A549 (cell line): ENCODE data around the gene POLR1B. TPM values are rescaled to one million over a fixed set of nuclear protein-coding genes. Genes with fewer than 3 reads are reported as not detected.
"Not testable (repeated sequence)": the region's sequence is repeated elsewhere in the genome, so short reads cannot be mapped to it uniquely, and the experiment has no call there.

Experiments
- ATAC-seq, 2 experiments: fragments of 200-7000 bp in 1 of 2; fragments of >200 bp in 1 of 2; cut with Nextera tagmentation in 1 of 2; cut with Tn5 transposase in 1 of 2; 3 replicates each; pipeline versions ENCODE4 v1.8.0 to v1.9.1; 2018 to 2020; ENCODE audit warnings: mild to moderate bottlenecking in 1 of 2, moderate library complexity in 1 of 2
- CTCF ChIA-PET: fragments of 300-600 bp; sonication (Branson Sonifier 250); formaldehyde crosslinking; extraction: SDS; loops from one replicate; lab custom pipeline; 2021; ENCODE audit warnings: antibody characterized with exemption, inconsistent platforms; lab: Yijun Ruan, JAX
- POLR2A ChIA-PET: fragments of 350-600 bp; formaldehyde crosslinking; extraction: SDS; loops from one replicate; lab custom pipeline; 2021; ENCODE audit warnings: antibody characterized with exemption, inconsistent platforms; lab: Yijun Ruan, JAX
- DNase-seq, 2 experiments: peaks; one replicate each; pipeline versions ENCODE4 v3.0.0 to v3.0.0-alpha.2; 2011 to 2016; ENCODE audit warnings: low read depth in 1 of 2, low spot score in 1 of 2
- FAIRE-seq: peaks from 2 replicates; lab custom pipeline; 2011; peaks lifted over from hg19 to GRCh38; lab: Jason Lieb, UNC
- H3K27ac ChIP-seq, 2 experiments: fragments of >200 bp; sonication (Bioruptor Twin); formaldehyde crosslinking; 3 replicates each; pipeline ENCODE4 v1.5.1; 2016 to 2017
- H3K4me1 ChIP-seq: fragments of >200 bp; sonication (Bioruptor Twin); formaldehyde crosslinking; 3 replicates; pipeline ENCODE4 v1.6.1; 2016
- H3K4me2 ChIP-seq: fragments of >200 bp; sonication (Bioruptor Twin); formaldehyde crosslinking; 3 replicates; pipeline ENCODE4 v1.6.1; 2016
- H3K4me3 ChIP-seq: fragments of >200 bp; sonication (Bioruptor Twin); formaldehyde crosslinking; 3 replicates; pipeline ENCODE4 v1.5.1; 2016
- H3K9me3 ChIP-seq: fragments of >200 bp; sonication (Bioruptor Twin); formaldehyde crosslinking; 3 replicates; pipeline ENCODE4 v1.6.1; 2016
- CBX8 ChIP-seq: fragments of 200-600 bp; sonication (generic); IDR thresholded peaks from 2 replicates; pipeline ENCODE4 v1.6.1; 2016
- CEBPB ChIP-seq, 2 experiments: fragments of >200 bp in 1 of 2; sonication (Bioruptor Twin) in 1 of 2; formaldehyde crosslinking in 1 of 2; IDR thresholded peaks; 2 replicates each; pipeline ENCODE4 v1.6.1; 2012 to 2016
- FOSB ChIP-seq: fragments of 250-450 bp; sonication (Bioruptor Pico); IDR thresholded peaks from 2 replicates; pipeline ENCODE4 v1.5.0; 2020; ENCODE audit warnings: mild to moderate bottlenecking, moderate library complexity
- MAZ ChIP-seq: fragments of 150-350 bp; IDR thresholded peaks from 2 replicates; pipeline ENCODE4 v1.6.1; 2014; ENCODE audit warnings: antibody characterized with exemption, low read depth, low read length, borderline replicate concordance
- MYC ChIP-seq: IDR thresholded peaks from 2 replicates; pipeline ENCODE4 v1.6.1; 2012; ENCODE audit warnings: mild to moderate bottlenecking, inconsistent platforms, low read length, improper control_type of control experiment, borderline replicate concordance
- NPAS2 ChIP-seq: fragments of 250-450 bp; sonication (Bioruptor Pico); IDR thresholded peaks from 2 replicates; pipeline ENCODE4 v1.8.0; 2022; ENCODE audit warnings: mild to moderate bottlenecking, moderate library complexity, borderline replicate concordance
- NR3C1 ChIP-seq: fragments of >200 bp; sonication (Bioruptor Twin); formaldehyde crosslinking; IDR thresholded peaks from 3 replicates; pipeline ENCODE4 v1.6.1; 2017
- PHF8 ChIP-seq: fragments of 200-600 bp; sonication (generic); IDR thresholded peaks from 2 replicates; pipeline ENCODE4 v1.6.1; 2016; ENCODE audit warnings: low read depth, mild to moderate bottlenecking, antibody characterized with exemption, moderate library complexity, borderline replicate concordance
- RAD21 ChIP-seq, 2 experiments: fragments of >200 bp in 1 of 2; sonication (Bioruptor Twin) in 1 of 2; formaldehyde crosslinking in 1 of 2; IDR thresholded peaks in 1 of 2; conservative IDR thresholded peaks in 1 of 2; 2 replicates in 1 of 2; 3 replicates in 1 of 2; pipeline ENCODE4 v1.6.1; 2012 to 2018; ENCODE audit warnings: inconsistent platforms in 1 of 2
- RCOR1 ChIP-seq: fragments of 150-350 bp; IDR thresholded peaks from 2 replicates; pipeline ENCODE4 v1.6.1; 2014; ENCODE audit warnings: antibody characterized with exemption, low read length, low read depth
- RFX5 ChIP-seq: fragments of 450-650 bp; IDR thresholded peaks from 2 replicates; pipeline ENCODE4 v1.7.1; 2014; ENCODE audit warnings: antibody characterized with exemption, mild to moderate bottlenecking, moderate library complexity
- SMC3 ChIP-seq: fragments of >200 bp; sonication (Bioruptor Twin); formaldehyde crosslinking; IDR thresholded peaks from 3 replicates; pipeline ENCODE4 v1.6.1; 2018; ENCODE audit warnings: inconsistent platforms
- SREBF2 ChIP-seq: fragments of 450-650 bp; IDR thresholded peaks from 2 replicates; pipeline ENCODE4 v1.6.1; 2014; ENCODE audit warnings: mild to moderate bottlenecking, moderate library complexity
- TFCP2L1 ChIP-seq: fragments of 250-450 bp; sonication (Bioruptor Pico); IDR thresholded peaks from 2 replicates; pipeline ENCODE4 v1.5.0; 2021; ENCODE audit warnings: mild to moderate bottlenecking
- ZC3H11A ChIP-seq: fragments of 450-650 bp; IDR thresholded peaks from 2 replicates; pipeline ENCODE4 v1.6.1; 2014; ENCODE audit warnings: antibody characterized with exemption, mild to moderate bottlenecking
- WGBS: methylation state at CpG from one replicate; pipeline ENCODE4 v1.1.6; 2017; ENCODE audit errors: missing lambda C conversion rate; 5-methylcytosine and 5-hydroxymethylcytosine counted together
- polyA plus RNA-seq, 4 experiments: library from polyadenylated mRNA; depleted of rRNA in 3 of 4; stranded (reverse); fragments of >200 nt; fragmentation: RNase III in 1 of 4; extraction: RNeasy Plus Mini Kit Qiagen cat#74134 plus additional on column Dnase treatment in 1 of 4; gene quantifications; 2 replicates in 3 of 4; 3 replicates in 1 of 4; pipeline ENCODE4 v1.2.3, GENCODE V29; 2011 to 2017
- TF ChIP-seq, protein P1 (sequence below): fragments of >200 bp; sonication (Bioruptor Twin); formaldehyde crosslinking; IDR thresholded peaks from 3 replicates; pipeline ENCODE4 v1.5.1; 2016
- TF ChIP-seq, protein P2 (sequence below): fragments of 450-650 bp; IDR thresholded peaks from 2 replicates; pipeline ENCODE4 v1.6.1; 2014; ENCODE audit warnings: antibody characterized with exemption
- TF ChIP-seq, protein P3 (sequence below): fragments of >200 bp; sonication (Bioruptor Twin); formaldehyde crosslinking; IDR thresholded peaks from 2 replicates; pipeline ENCODE4 v1.6.1; 2016
- TF ChIP-seq, protein P4 (sequence below): fragments of 250-450 bp; sonication (Bioruptor Pico); IDR thresholded peaks from 2 replicates; pipeline ENCODE4 v1.5.0; 2020; ENCODE audit warnings: low read depth, mild to moderate bottlenecking, moderate library complexity
- TF ChIP-seq, protein P5 (sequence below): fragments of >200 bp; sonication (Bioruptor Twin); formaldehyde crosslinking; IDR thresholded peaks from 3 replicates; pipeline ENCODE4 v1.6.1; 2016

Gene POLR1B
- polyA plus RNA-seq, 2 of the 4 experiments (the other 2 are of a cell fraction) = 18.9 to 41.2 TPM

DNA sequence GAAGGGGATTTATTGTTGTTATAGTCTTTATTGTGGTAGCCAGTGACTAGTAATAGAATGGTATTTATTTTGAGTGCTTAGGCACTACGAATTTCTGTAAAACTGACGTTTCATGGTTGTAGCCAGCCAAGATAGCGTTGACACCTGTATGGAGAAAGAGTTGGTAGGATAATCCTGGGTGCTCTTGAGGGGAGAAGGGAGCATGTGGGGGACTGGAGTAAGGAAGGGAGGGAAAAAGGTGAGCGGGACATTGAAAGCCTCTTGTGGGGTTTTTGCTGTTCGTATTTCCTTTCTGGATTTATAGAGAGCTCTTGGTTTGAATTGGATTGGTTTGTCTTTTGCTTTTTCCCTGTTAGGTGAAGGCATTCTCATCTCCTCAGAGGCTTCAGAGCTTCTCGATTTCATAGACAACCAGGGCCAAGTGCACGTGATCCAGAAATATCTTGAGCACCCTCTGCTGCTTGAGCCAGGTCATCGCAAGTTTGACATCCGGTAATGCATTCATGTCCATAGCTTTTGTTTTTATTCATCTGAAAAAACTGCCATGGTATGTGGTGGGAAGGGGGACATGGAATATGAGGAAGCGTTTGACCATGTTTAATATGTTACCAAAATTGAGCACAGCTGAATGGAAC, 41.3 kb upstream of the POLR1B start:
- DNase-seq = peak in 1 of 2 experiments; percentile 65
- H3K27ac ChIP-seq, H3K4me1 ChIP-seq, H3K9me3 ChIP-seq, H3K4me3 ChIP-seq, FAIRE-seq, POLR2A ChIA-PET, H3K4me2 ChIP-seq: not testable (repeated sequence)
- 39% methylated on average over 10 of the region's 10 CpGs for WGBS
- CTCF ChIA-PET = interaction anchor here (0.5 to 0.9 kb wide), 5 partner anchors 9 to 226 kb away, joined by 3 to 5 read pairs (median 3); no protein-coding TSS in a partner anchor
- TF ChIP-seq SMC3 = peak; percentile 31; the same call in 2 of the 3 replicates
- TF ChIP-seq, protein P1, sequence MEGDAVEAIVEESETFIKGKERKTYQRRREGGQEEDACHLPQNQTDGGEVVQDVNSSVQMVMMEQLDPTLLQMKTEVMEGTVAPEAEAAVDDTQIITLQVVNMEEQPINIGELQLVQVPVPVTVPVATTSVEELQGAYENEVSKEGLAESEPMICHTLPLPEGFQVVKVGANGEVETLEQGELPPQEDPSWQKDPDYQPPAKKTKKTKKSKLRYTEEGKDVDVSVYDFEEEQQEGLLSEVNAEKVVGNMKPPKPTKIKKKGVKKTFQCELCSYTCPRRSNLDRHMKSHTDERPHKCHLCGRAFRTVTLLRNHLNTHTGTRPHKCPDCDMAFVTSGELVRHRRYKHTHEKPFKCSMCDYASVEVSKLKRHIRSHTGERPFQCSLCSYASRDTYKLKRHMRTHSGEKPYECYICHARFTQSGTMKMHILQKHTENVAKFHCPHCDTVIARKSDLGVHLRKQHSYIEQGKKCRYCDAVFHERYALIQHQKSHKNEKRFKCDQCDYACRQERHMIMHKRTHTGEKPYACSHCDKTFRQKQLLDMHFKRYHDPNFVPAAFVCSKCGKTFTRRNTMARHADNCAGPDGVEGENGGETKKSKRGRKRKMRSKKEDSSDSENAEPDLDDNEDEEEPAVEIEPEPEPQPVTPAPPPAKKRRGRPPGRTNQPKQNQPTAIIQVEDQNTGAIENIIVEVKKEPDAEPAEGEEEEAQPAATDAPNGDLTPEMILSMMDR = peak; percentile 36; the same call in 2 of the 3 replicates
- TF ChIP-seq RAD21 (conservative IDR thresholded peaks at IDR 0.05 in 1 of 2, IDR thresholded peaks at IDR 0.05 in 1 of 2) = peak; percentile 48 to 57
- TF ChIP-seq, protein P2, sequence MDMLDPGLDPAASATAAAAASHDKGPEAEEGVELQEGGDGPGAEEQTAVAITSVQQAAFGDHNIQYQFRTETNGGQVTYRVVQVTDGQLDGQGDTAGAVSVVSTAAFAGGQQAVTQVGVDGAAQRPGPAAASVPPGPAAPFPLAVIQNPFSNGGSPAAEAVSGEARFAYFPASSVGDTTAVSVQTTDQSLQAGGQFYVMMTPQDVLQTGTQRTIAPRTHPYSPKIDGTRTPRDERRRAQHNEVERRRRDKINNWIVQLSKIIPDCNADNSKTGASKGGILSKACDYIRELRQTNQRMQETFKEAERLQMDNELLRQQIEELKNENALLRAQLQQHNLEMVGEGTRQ = peak; percentile 36; the same call in 1 of the 2 replicates
- peak; percentile 80 to 93; a peak in 5 of 6 replicates for ATAC-seq

DNA sequence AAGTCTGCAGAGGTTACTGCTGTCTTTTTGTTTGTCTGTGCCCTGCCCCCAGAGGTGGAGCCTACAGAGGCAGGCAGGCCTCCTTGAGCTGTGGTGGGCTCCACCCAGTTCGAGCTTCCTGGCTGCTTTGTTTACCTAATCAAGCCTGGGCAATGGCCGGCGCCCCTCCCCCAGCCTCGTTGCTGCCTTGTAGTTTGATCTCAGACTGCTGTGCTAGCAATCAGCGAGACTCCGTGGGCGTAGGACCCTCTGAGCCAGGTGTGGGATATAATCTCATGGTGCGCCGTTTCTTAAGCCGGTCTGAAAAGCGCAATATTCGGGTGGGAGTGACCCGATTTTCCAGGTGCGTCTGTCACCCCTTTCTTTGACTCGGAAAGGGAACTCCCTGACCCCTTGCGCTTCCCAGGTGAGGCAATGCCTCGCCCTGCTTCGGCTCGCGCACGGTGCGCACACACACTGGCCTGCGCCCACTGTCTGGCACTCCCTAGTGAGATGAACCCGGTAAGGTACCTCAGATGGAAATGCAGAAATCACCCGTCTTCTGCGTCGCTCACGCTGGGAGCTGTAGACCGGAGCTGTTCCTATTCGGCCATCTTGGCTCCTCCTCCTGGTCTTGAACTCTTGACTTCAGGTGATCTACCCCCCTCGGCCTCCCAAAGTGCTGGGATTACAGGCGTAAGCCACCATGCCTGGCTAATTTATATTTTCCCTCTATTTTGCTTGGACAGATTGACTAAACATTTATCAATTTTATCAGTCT, 32.8 kb upstream of the POLR1B start:
- H3K27ac ChIP-seq, ATAC-seq, DNase-seq, POLR2A ChIA-PET, H3K9me3 ChIP-seq, H3K4me1 ChIP-seq, FAIRE-seq, H3K4me2 ChIP-seq, H3K4me3 ChIP-seq: not testable (repeated sequence)
- WGBS = 93% methylated on average over 13 of the region's 32 CpGs
- CTCF ChIA-PET = interaction anchor here (0.8 kb wide), 2 partner anchors 9 to 29 kb away, joined by 4 read pairs; no protein-coding TSS in a partner anchor

DNA sequence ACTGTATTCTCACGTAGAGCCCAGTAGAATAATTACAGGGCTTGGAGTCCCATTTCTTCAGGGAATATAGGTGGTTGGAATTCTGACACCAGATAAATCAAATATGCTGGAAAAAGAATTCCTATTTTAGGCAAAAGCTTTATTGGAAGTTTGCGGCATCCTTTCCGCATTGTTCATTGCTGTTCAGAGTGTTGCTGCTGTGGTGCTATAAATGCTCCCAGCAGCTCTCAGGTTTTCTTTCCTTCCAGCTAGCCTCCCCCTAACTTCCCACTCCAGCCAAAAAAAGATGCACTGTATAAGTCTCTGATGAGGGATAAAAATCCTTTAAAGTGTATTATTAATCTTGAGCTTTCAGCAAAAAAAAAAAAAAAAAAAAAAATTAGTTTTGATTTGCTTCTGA, 25.5 kb upstream of the POLR1B start:
- Histone ChIP-seq H3K9me3 (peaks cover 9% of the 10 kb centered on the region; the same call in 1 of the 3 replicates), H3K4me3 (no peak overlapping the region), H3K27ac (no peak overlapping the region), H3K4me1 (no peaks in the 10 kb centered on the region), H3K4me2 (no peak overlapping the region)
- POLR2A ChIA-PET = no interaction called here
- DNase-seq (no peak), FAIRE-seq (no peak), ATAC-seq (no peak)
- 98% methylated on average over 3 of the region's 3 CpGs for WGBS
- TF ChIP-seq FOSB (no peak), ZC3H11A (no peak), SREBF2 (no peak), NR3C1 (no peak), MAZ (no peak), RCOR1 (no peak), MYC (no peak), NPAS2 (no peak), TFCP2L1 (CRISPR knock-in tag) (no peak), RFX5 (no peak), CBX8 (no peak), CEBPB (IDR thresholded peaks at IDR 0.05) (no peak), PHF8 (no peak)
- TF ChIP-seq, protein P3, sequence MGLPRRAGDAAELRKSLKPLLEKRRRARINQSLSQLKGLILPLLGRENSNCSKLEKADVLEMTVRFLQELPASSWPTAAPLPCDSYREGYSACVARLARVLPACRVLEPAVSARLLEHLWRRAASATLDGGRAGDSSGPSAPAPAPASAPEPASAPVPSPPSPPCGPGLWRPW = no peak
- TF ChIP-seq, protein P2 = no peak
- TF ChIP-seq, protein P4, sequence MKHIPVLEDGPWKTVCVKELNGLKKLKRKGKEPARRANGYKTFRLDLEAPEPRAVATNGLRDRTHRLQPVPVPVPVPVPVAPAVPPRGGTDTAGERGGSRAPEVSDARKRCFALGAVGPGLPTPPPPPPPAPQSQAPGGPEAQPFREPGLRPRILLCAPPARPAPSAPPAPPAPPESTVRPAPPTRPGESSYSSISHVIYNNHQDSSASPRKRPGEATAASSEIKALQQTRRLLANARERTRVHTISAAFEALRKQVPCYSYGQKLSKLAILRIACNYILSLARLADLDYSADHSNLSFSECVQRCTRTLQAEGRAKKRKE (CRISPR knock-in tag) = no peak
- TF ChIP-seq, protein P5, sequence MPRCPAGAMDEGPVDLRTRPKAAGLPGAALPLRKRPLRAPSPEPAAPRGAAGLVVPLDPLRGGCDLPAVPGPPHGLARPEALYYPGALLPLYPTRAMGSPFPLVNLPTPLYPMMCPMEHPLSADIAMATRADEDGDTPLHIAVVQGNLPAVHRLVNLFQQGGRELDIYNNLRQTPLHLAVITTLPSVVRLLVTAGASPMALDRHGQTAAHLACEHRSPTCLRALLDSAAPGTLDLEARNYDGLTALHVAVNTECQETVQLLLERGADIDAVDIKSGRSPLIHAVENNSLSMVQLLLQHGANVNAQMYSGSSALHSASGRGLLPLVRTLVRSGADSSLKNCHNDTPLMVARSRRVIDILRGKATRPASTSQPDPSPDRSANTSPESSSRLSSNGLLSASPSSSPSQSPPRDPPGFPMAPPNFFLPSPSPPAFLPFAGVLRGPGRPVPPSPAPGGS = no peak
- CTCF ChIA-PET = no interaction called here
